SK-N-SH treated with all-trans-retinoic acid at 6 μM for 48 hours (cell line): ENCODE measurements around the gene PEX5L.

Source experiments
- ARNTL ChIP-seq: fragments of 450-650 bp; formaldehyde crosslinking; IDR thresholded peaks from 2 replicates; pipeline ENCODE4 v1.5.0; 2020; ENCODE audit warnings: low read depth, mild to moderate bottlenecking, moderate library complexity, borderline replicate concordance
- CSDC2 ChIP-seq: fragments of 250-450 bp; sonication (Bioruptor Pico); IDR thresholded peaks from 2 replicates; pipeline ENCODE4 v1.5.0; 2020; ENCODE audit warnings: mild to moderate bottlenecking, moderate library complexity
- OSR1 ChIP-seq: fragments of 250-450 bp; sonication (Bioruptor Pico); IDR thresholded peaks from 2 replicates; pipeline ENCODE4 v1.8.0; 2022; ENCODE audit warnings: moderate library complexity, mild to moderate bottlenecking, inconsistent platforms
- POU6F1 ChIP-seq: fragments of 250-450 bp; sonication (Bioruptor Pico); IDR thresholded peaks from 2 replicates; pipeline ENCODE4 v1.8.0; 2021; ENCODE audit warnings: low read depth, mild to moderate bottlenecking, moderate library complexity, borderline replicate concordance
- RARB ChIP-seq: fragments of 250-450 bp; sonication (Bioruptor Pico); IDR thresholded peaks from 2 replicates; pipeline ENCODE4 v1.8.0; 2021; ENCODE audit warnings: mild to moderate bottlenecking, moderate library complexity
- TOX ChIP-seq: fragments of 250-450 bp; sonication (Bioruptor Pico); IDR thresholded peaks from 2 replicates; pipeline ENCODE4 v1.8.0; 2021; ENCODE audit warnings: mild to moderate bottlenecking, moderate library complexity, borderline replicate concordance
- ZC3H10 ChIP-seq: fragments of 250-450 bp; sonication (Bioruptor Pico); IDR thresholded peaks from 2 replicates; pipeline ENCODE4 v1.5.1; 2021; ENCODE audit warnings: mild to moderate bottlenecking, moderate library complexity
- ZFP30 ChIP-seq: fragments of 450-650 bp; formaldehyde crosslinking; IDR thresholded peaks from 2 replicates; pipeline ENCODE4 v1.5.0; 2022; ENCODE audit warnings: mild to moderate bottlenecking, moderate library complexity
- ZNF565 ChIP-seq: fragments of 450-650 bp; formaldehyde crosslinking; conservative IDR thresholded peaks from 2 replicates; pipeline ENCODE4 v1.5.0; 2020; ENCODE audit warnings: low read depth, mild to moderate bottlenecking, moderate library complexity
- TF ChIP-seq, protein P1 (sequence below): fragments of 250-450 bp; sonication (Bioruptor Pico); IDR thresholded peaks from 2 replicates; pipeline ENCODE4 v1.8.0; 2020; ENCODE audit warnings: mild to moderate bottlenecking, moderate library complexity, borderline replicate concordance

GRCh38 chr3:179991883-179992282 lies 44.9 kb downstream of the PEX5L start:
- TF ChIP-seq ZFP30 (CRISPR knock-in tag) (no peak), OSR1 (no peak), ZNF565 (no peak), ZC3H10 (no peak), POU6F1 (CRISPR knock-in tag) (no peak), ARNTL (CRISPR knock-in tag) (no peak), CSDC2 (CRISPR knock-in tag) (no peak), TOX (CRISPR knock-in tag) (no peak), RARB (CRISPR knock-in tag) (no peak)
- TF ChIP-seq, protein P1, sequence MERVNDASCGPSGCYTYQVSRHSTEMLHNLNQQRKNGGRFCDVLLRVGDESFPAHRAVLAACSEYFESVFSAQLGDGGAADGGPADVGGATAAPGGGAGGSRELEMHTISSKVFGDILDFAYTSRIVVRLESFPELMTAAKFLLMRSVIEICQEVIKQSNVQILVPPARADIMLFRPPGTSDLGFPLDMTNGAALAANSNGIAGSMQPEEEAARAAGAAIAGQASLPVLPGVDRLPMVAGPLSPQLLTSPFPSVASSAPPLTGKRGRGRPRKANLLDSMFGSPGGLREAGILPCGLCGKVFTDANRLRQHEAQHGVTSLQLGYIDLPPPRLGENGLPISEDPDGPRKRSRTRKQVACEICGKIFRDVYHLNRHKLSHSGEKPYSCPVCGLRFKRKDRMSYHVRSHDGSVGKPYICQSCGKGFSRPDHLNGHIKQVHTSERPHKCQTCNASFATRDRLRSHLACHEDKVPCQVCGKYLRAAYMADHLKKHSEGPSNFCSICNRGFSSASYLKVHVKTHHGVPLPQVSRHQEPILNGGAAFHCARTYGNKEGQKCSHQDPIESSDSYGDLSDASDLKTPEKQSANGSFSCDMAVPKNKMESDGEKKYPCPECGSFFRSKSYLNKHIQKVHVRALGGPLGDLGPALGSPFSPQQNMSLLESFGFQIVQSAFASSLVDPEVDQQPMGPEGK (CRISPR knock-in tag): no peak
